WERI-Rb-1 (cell line): ENCODE results near the gene ABCB4.

ENCODE experiments used
- DNase-seq: peaks from one replicate; pipeline ENCODE4 v3.0.0-alpha.2; 2020
- H3K27ac ChIP-seq: fragments of 250-450 bp; sonication (Bioruptor Pico); 2 replicates; pipeline ENCODE4 v1.5.1; 2020; ENCODE audit warnings: mild to moderate bottlenecking, moderate library complexity
- H3K27me3 ChIP-seq: fragments of 250-450 bp; sonication (Bioruptor Pico); 2 replicates; pipeline ENCODE4 v1.5.1; 2021; ENCODE audit warnings: mild to moderate bottlenecking, low read depth, moderate library complexity; ENCODE audit not compliant: insufficient read depth, severe bottlenecking
- H3K36me3 ChIP-seq: fragments of 250-450 bp; sonication (Bioruptor Pico); 2 replicates; pipeline ENCODE4 v1.5.1; 2020; ENCODE audit warnings: mild to moderate bottlenecking, moderate library complexity
- H3K4me3 ChIP-seq: 2 replicates; pipeline ENCODE4 v1.5.1; 2011; ENCODE audit warnings: low read depth, mild to moderate bottlenecking, control low read depth, low read length
- H3K9me3 ChIP-seq: fragments of 250-450 bp; sonication (Bioruptor Pico); 2 replicates; pipeline ENCODE4 v1.5.1; 2021; ENCODE audit warnings: mild to moderate bottlenecking, moderate library complexity; ENCODE audit not compliant: severe bottlenecking
- TF ChIP-seq, protein P1 (sequence below): IDR thresholded peaks from 2 replicates; pipeline ENCODE4 v1.5.1; 2011; ENCODE audit warnings: low read depth, mild to moderate bottlenecking, control low read depth, inconsistent platforms, low read length

Gene ABCB4

DNA sequence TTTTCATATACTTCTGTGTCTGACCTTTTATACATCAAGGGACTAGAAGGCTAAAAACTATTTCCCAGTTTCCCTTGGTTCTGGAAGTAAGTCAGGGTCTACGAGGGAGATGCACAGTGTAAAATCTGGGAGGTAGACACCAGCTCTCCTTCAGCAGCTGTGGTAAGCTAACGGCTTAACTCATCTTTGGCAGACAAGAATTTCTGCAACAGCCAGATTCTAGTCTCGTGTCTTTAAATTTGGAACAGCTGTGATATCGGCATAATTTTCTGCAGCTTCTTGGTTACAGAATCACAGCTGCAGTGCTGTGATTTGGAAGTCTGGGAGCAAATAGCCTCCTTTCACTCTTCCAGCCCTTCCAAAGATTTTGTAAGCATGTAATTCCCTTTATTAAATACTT is 37.4 kb upstream of the ABCB4 start:
- Histone ChIP-seq H3K27me3 (no peaks in the 10 kb centered on the region), H3K27ac (no peak overlapping the region), H3K36me3 (no peaks in the 10 kb centered on the region), H3K9me3 (no peaks in the 10 kb centered on the region), H3K4me3 (no peak overlapping the region)
- TF ChIP-seq, protein P1, sequence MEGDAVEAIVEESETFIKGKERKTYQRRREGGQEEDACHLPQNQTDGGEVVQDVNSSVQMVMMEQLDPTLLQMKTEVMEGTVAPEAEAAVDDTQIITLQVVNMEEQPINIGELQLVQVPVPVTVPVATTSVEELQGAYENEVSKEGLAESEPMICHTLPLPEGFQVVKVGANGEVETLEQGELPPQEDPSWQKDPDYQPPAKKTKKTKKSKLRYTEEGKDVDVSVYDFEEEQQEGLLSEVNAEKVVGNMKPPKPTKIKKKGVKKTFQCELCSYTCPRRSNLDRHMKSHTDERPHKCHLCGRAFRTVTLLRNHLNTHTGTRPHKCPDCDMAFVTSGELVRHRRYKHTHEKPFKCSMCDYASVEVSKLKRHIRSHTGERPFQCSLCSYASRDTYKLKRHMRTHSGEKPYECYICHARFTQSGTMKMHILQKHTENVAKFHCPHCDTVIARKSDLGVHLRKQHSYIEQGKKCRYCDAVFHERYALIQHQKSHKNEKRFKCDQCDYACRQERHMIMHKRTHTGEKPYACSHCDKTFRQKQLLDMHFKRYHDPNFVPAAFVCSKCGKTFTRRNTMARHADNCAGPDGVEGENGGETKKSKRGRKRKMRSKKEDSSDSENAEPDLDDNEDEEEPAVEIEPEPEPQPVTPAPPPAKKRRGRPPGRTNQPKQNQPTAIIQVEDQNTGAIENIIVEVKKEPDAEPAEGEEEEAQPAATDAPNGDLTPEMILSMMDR = no peak
- DNase-seq = no peak

DNA sequence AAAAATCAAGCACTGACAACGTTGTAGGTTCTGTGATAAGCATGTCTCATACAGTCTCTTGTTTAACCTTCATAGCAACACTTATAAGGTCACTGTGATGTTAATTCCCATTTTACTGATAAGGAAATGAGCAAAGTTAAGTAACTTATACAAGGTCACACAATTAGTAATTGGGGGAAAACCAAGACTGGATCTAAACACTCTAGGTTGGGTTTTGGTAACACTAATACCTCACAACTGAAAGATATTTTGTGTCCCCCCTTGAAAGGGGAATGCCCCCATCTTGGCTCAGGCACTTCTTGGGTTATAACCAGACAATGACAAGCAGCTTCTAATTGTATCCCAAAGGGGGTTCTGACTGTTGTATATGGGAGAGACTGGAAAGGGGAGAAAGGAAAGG is 36.0 kb upstream of the ABCB4 start:
- H3K27me3 ChIP-seq = no peaks in the 10 kb centered on the region
- TF ChIP-seq, protein P1 = no peak
- H3K27ac ChIP-seq = no peak overlapping the region
- no peaks in the 10 kb centered on the region for H3K9me3 ChIP-seq
- H3K36me3 ChIP-seq = no peaks in the 10 kb centered on the region
- no peak overlapping the region for H3K4me3 ChIP-seq
- no peak for DNase-seq

DNA sequence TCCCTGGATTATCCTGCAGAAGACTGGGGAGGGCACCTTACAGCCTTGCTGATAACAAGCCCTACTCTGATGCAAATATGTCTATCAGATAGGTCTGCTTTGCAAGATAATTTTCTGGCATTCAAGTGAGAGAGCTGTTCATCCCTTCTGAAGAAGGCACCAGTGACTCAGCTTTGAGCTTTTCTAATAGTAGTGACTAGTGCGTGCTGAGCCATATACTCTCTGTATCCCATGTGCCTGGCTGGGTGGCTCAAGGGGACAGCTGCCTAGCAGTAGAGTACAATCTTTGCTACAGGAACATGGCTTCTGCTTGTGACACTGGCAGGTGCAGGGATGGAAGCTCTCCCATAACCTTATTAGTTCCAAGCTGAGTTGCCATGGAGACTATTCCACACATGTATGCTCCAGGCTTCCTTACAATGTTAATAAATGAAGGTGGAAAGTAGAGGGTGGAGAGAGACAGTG is 35.0 kb upstream of the ABCB4 start:
- H3K9me3 ChIP-seq = no peaks in the 10 kb centered on the region
- H3K27ac ChIP-seq = no peak overlapping the region
- DNase-seq = peak; percentile 12
- no peak overlapping the region for H3K4me3 ChIP-seq
- TF ChIP-seq, protein P1 = no peak
- H3K27me3 ChIP-seq = no peaks in the 10 kb centered on the region
- H3K36me3 ChIP-seq = no peaks in the 10 kb centered on the region

DNA sequence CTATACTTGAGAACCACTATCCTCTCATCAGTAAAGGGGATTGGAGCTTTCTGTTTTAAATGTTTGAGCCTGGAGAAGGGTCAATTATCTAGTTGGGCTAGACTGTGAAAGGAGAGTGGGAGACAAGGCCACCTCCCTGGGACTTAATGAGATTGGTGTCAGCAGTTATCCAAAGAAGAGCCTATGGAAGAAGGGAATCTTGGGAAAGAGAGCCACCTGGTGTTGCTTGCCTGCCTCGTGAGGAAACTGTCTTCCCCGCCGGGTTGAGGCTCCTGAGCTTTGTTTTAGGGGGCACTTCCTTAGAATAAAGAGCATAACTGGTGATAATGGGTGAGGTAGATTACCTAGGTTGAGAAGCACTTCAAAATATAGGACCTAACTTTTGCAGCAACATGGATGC is 32.0 kb upstream of the ABCB4 start:
- Histone ChIP-seq H3K9me3 (no peaks in the 10 kb centered on the region), H3K27ac (peak overlapping the region; percentile 37), H3K4me3 (no peak overlapping the region), H3K36me3 (no peaks in the 10 kb centered on the region), H3K27me3 (no peaks in the 10 kb centered on the region)
- TF ChIP-seq, protein P1 = peak; percentile 53
- peak; percentile 47 for DNase-seq

DNA sequence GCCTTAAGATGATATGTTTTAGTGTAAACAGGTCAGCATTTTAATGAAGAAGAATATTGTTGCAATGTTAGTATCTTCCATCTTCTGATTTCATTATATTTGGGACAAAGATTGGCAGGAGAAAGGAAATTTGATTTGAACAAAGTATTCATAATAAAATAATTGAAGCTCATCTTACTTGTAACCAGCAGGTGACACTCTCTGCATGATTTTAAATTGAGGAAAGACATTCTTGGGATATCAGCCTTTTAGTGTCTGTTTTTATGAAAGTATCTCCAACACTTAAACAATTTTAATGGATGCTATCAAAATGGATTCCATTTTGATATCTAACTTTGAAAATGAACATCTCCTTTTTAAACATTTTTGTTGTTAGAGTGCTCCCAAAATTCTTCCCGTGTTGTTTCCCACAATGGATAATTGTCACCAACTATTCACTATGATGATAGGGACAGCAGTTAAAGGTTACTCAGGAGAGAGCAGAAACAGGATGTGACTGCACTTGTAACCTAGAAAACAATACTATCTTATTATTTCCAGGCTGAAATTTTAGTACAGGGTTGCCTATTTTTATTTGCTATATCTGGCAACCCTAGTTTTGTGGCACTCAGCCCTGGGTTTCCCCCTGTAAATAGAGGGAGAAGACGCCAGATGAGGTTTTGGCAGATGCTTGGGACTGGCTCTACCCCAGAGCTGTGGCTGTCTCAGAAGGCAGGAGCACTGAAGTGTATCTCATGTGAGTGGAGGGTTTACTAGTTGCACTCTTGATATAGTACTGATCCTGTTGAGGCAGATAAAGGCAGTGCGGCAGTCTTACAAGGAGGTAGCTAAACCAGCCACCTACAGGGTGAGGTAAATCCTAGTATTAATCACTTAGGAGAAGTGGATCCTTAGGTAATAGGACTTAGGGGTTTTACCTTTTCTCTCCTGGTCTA is 31.0 kb upstream of the ABCB4 start:
- no peak overlapping the region for H3K4me3 ChIP-seq
- no peaks in the 10 kb centered on the region for H3K27me3 ChIP-seq
- no peaks in the 10 kb centered on the region for H3K9me3 ChIP-seq
- TF ChIP-seq, protein P1 = no peak
- peak overlapping the region; percentile 33 for H3K27ac ChIP-seq
- H3K36me3 ChIP-seq = no peaks in the 10 kb centered on the region
- DNase-seq = peak; percentile 61
